Hepatocyte (in vitro differentiated cells): ENCODE data around the gene EML4. TPM values are rescaled to one million over a fixed set of nuclear protein-coding genes. Genes with fewer than 3 reads are reported as not detected.

ENCODE experiments used
- DNase-seq: peaks from one replicate; pipeline ENCODE4 v3.0.0-alpha.2; 2016; ENCODE audit warnings: low spot score
- H2AFZ ChIP-seq: fragments of 200-600 bp; sonication (generic); 2 replicates; pipeline ENCODE4 v1.6.0; 2016; ENCODE audit warnings: antibody characterized with exemption, mild to moderate bottlenecking
- H3K27ac ChIP-seq: fragments of 200-600 bp; sonication (generic); 2 replicates; pipeline ENCODE4 v1.5.1; 2016; ENCODE audit warnings: mild to moderate bottlenecking
- H3K27me3 ChIP-seq: fragments of 200-600 bp; sonication (generic); 2 replicates; pipeline ENCODE4 v1.6.1; 2016
- H3K36me3 ChIP-seq: fragments of 200-600 bp; sonication (generic); replicated peaks from 2 replicates; pipeline ENCODE4 v1.5.1; 2016; ENCODE audit warnings: low read depth; ENCODE audit not compliant: insufficient read depth
- H3K4me1 ChIP-seq: fragments of 200-600 bp; sonication (generic); 2 replicates; pipeline ENCODE4 v1.5.1; 2016; ENCODE audit warnings: mild to moderate bottlenecking, moderate library complexity; ENCODE audit not compliant: insufficient read depth
- H3K4me2 ChIP-seq: fragments of 200-600 bp; sonication (generic); 2 replicates; pipeline ENCODE4 v1.6.0; 2016
- H3K4me3 ChIP-seq: fragments of 200-600 bp; sonication (generic); 2 replicates; pipeline ENCODE4 v1.5.1; 2016; ENCODE audit warnings: mild to moderate bottlenecking
- H3K79me2 ChIP-seq: fragments of 200-600 bp; sonication (generic); 2 replicates; pipeline ENCODE4 v1.6.0; 2017; ENCODE audit warnings: mild to moderate bottlenecking
- H3K9me2 ChIP-seq: fragments of 200-600 bp; sonication (generic); replicated peaks from 2 replicates; pipeline ENCODE4 v1.6.0; 2017; ENCODE audit warnings: mild to moderate bottlenecking; ENCODE audit not compliant: insufficient read depth
- H3K9me3 ChIP-seq: fragments of 200-600 bp; sonication (generic); 2 replicates; pipeline ENCODE4 v1.5.1; 2016; ENCODE audit warnings: low read depth, mild to moderate bottlenecking
- H4K20me1 ChIP-seq: fragments of 200-600 bp; sonication (generic); 2 replicates; pipeline ENCODE4 v1.6.0; 2016; ENCODE audit warnings: mild to moderate bottlenecking; ENCODE audit not compliant: insufficient read depth, poor library complexity, severe bottlenecking
- CTCF ChIP-seq: fragments of 200-600 bp; sonication (generic); IDR thresholded peaks from 2 replicates; pipeline ENCODE4 v1.5.1; 2016; ENCODE audit warnings: antibody characterized with exemption, mild to moderate bottlenecking; ENCODE audit not compliant: poor library complexity
- EZH2 ChIP-seq: fragments of 200-600 bp; sonication (generic); IDR thresholded peaks from 2 replicates; pipeline ENCODE4 v1.6.1; 2016; ENCODE audit warnings: antibody characterized with exemption, mild to moderate bottlenecking, borderline replicate concordance
- EZH2phosphoT487 ChIP-seq: fragments of 200-600 bp; sonication (generic); IDR thresholded peaks from one replicate; pipeline ENCODE4 v1.6.1; 2018; ENCODE audit warnings: antibody characterized with exemption, mild to moderate bottlenecking, low read depth, moderate library complexity; ENCODE audit not compliant: unreplicated experiment, severe bottlenecking
- WGBS: methylation state at CpG from one replicate; pipeline ENCODE4 v1.1.6; 2016; ENCODE audit warnings: low lambda C conversion rate; ENCODE audit errors: missing lambda C conversion rate; 5-methylcytosine and 5-hydroxymethylcytosine counted together
- polyA plus RNA-seq: library from polyadenylated mRNA; unstranded; fragments of >200 nt; fragmentation: Nextera tagmentation; extraction: Ambion mirVana; gene quantifications from 2 replicates; pipeline ENCODE4 v1.2.1, GENCODE V29; 2016
- total RNA-seq: library from RNA; depleted of rRNA; stranded (reverse); fragments of >200 nt; gene quantifications from 2 replicates; pipeline ENCODE4 v1.2.3, GENCODE V29; 2014

Gene EML4
- total and polyA plus RNA-seq, 2 experiments from 2014 or later: 49.9 to 86.8 TPM

- Histone ChIP-seq H3K27me3 (no peaks in the 10 kb centered on the region), H3K9me2 (no peaks in the 10 kb centered on the region), H3K36me3 (no peaks in the 10 kb centered on the region), H3K79me2 (peaks cover 89% of the 10 kb centered on the region), H3K4me2 (no peak overlapping the region), H4K20me1 (no peaks in the 10 kb centered on the region), H3K4me3 (no peak overlapping the region), H2AFZ (no peak overlapping the region), H3K27ac (no peak overlapping the region), H3K9me3 (no peaks in the 10 kb centered on the region), H3K4me1 (peaks cover 20% of the 10 kb centered on the region)
- TF ChIP-seq CTCF: peak; percentile 35
- no peak for TF ChIP-seq EZH2
- WGBS: 77% methylated on average over 7 of the region's 7 CpGs
- DNase-seq: peak; percentile 35
Observed at GRCh38 chr2:42238644-42239288, 69.6 kb downstream of the EML4 start.

GRCh38 chr2:42239289-42239661 is 70.1 kb downstream of the EML4 start:
- Histone ChIP-seq H3K9me3 (no peaks in the 10 kb centered on the region), H3K4me2 (no peak overlapping the region), H3K4me1 (peaks cover 15% of the 10 kb centered on the region), H2AFZ (no peak overlapping the region), H3K27me3 (no peaks in the 10 kb centered on the region), H4K20me1 (no peaks in the 10 kb centered on the region), H3K27ac (no peak overlapping the region), H3K36me3 (no peaks in the 10 kb centered on the region), H3K9me2 (no peaks in the 10 kb centered on the region), H3K4me3 (no peak overlapping the region), H3K79me2 (peaks cover 92% of the 10 kb centered on the region)
- 64% methylated on average over 3 of the region's 3 CpGs for WGBS
- no peak for DNase-seq
- no peak for TF ChIP-seq EZH2
- TF ChIP-seq CTCF: no peak
- TF ChIP-seq EZH2phosphoT487: no peak

GRCh38 chr2:42239811-42240210 is 70.7 kb downstream of the EML4 start:
- TF ChIP-seq EZH2: no peak
- TF ChIP-seq CTCF: no peak
- TF ChIP-seq EZH2phosphoT487: no peak
- WGBS: 68% methylated on average over 1 of the region's 1 CpG
- Histone ChIP-seq H2AFZ (no peak overlapping the region), H3K36me3 (no peaks in the 10 kb centered on the region), H4K20me1 (no peaks in the 10 kb centered on the region), H3K79me2 (peaks cover 94% of the 10 kb centered on the region), H3K9me2 (no peaks in the 10 kb centered on the region), H3K4me1 (peaks cover 11% of the 10 kb centered on the region), H3K27me3 (no peaks in the 10 kb centered on the region), H3K4me3 (no peak overlapping the region), H3K4me2 (no peak overlapping the region), H3K9me3 (no peaks in the 10 kb centered on the region), H3K27ac (no peak overlapping the region)
- DNase-seq: no peak
